Smooth muscle cell (in vitro differentiated cells): Measurements from ENCODE around the gene PRKN. TPM values are rescaled to one million over a fixed set of nuclear protein-coding genes. Genes with fewer than 3 reads are reported as not detected.
A peak's percentile ranks its signal among the peaks of the same experiment; 100 is the strongest.

Experiments used
- DNase-seq: peaks from one replicate; lab custom pipeline; 2025; ENCODE audit not compliant: unreplicated experiment; lab: John Stamatoyannopoulos, UW
- H2AFZ ChIP-seq: fragments of 200-600 bp; sonication (generic); 2 replicates; pipeline ENCODE4 v1.6.0; 2016; ENCODE audit warnings: antibody characterized with exemption, low read depth, mild to moderate bottlenecking
- H3F3A ChIP-seq: fragments of 200-600 bp; sonication (generic); 2 replicates; pipeline ENCODE4 v1.6.0; 2017; ENCODE audit warnings: antibody characterized with exemption, low read depth
- H3K27ac ChIP-seq: fragments of 200-600 bp; sonication (generic); 2 replicates; pipeline ENCODE4 v1.5.1; 2016; ENCODE audit warnings: low read depth, mild to moderate bottlenecking
- H3K27me3 ChIP-seq: fragments of 200-600 bp; sonication (generic); 2 replicates; pipeline ENCODE4 v1.6.1; 2016; ENCODE audit warnings: low read depth, mild to moderate bottlenecking
- H3K36me3 ChIP-seq: fragments of 200-600 bp; sonication (generic); 2 replicates; pipeline ENCODE4 v1.5.1; 2016; ENCODE audit warnings: low read depth
- H3K4me1 ChIP-seq: fragments of 200-600 bp; sonication (generic); 2 replicates; pipeline ENCODE4 v1.5.1; 2016; ENCODE audit warnings: low read depth
- H3K4me2 ChIP-seq: fragments of 200-600 bp; sonication (generic); 2 replicates; pipeline ENCODE4 v1.6.0; 2016; ENCODE audit warnings: mild to moderate bottlenecking
- H3K4me3 ChIP-seq: fragments of 200-600 bp; sonication (generic); 2 replicates; pipeline ENCODE4 v1.5.1; 2016; ENCODE audit warnings: mild to moderate bottlenecking
- H3K79me2 ChIP-seq: fragments of 200-600 bp; sonication (generic); 2 replicates; pipeline ENCODE4 v1.6.0; 2016; ENCODE audit warnings: low read depth, mild to moderate bottlenecking
- H3K9ac ChIP-seq: fragments of 200-600 bp; sonication (generic); 2 replicates; pipeline ENCODE4 v1.6.0; 2016; ENCODE audit warnings: low read depth
- H3K9me3 ChIP-seq: fragments of 200-600 bp; sonication (generic); replicated peaks from 2 replicates; pipeline ENCODE4 v1.5.1; 2016; ENCODE audit warnings: low read depth
- H4K20me1 ChIP-seq: fragments of 200-600 bp; sonication (generic); 2 replicates; pipeline ENCODE4 v1.6.0; 2016; ENCODE audit warnings: low read depth
- WGBS: methylation state at CpG from one replicate; pipeline ENCODE4 v1.1.7; 2016; ENCODE audit warnings: low lambda C conversion rate; 5-methylcytosine and 5-hydroxymethylcytosine counted together
- polyA plus RNA-seq: library from polyadenylated mRNA; unstranded; fragments of >200 nt; fragmentation: Nextera tagmentation; extraction: Ambion mirVana; gene quantifications from 2 replicates; pipeline ENCODE4 v1.2.1, GENCODE V29; 2016
- total RNA-seq: library from RNA; depleted of rRNA; stranded (reverse); fragments of >200 nt; gene quantifications from 2 replicates; pipeline ENCODE4 v1.2.3, GENCODE V29; 2014
- TF ChIP-seq, protein P1 (sequence below): fragments of 200-600 bp; sonication (generic); IDR thresholded peaks from 2 replicates; pipeline ENCODE4 v1.5.1; 2017; ENCODE audit warnings: borderline replicate concordance, mild to moderate bottlenecking, antibody characterized with exemption; ENCODE audit not compliant: insufficient read depth, poor library complexity, severe bottlenecking

PRKN gene
- total and polyA plus RNA-seq, 2 experiments from 2014 or later: 0.81 to 5.1 TPM

DNA sequence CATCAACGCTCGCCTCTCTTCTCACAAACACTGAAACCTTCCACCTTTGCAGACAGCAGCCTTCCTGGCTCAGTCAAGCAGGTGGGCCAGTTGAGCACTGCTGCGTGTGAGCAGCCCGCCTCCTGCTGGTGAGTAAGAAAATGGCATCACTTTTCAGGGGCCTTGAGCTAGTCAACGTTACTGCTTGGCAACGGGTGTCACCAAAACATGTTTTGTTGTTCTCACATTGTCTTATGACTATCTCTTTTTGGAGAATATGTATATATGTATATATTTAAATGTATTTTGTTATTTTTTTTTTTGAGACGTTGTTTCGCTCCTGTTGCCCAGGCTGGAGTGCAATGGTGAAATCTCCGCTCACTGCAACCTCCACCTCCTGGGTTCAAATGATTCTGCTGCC, 1356.7 kb downstream of the PRKN start:
- no peak overlapping the region for H3K4me2 ChIP-seq
- H3K9me3 ChIP-seq: no peaks in the 10 kb centered on the region
- H4K20me1 ChIP-seq: no peaks in the 10 kb centered on the region
- TF ChIP-seq, protein P1, sequence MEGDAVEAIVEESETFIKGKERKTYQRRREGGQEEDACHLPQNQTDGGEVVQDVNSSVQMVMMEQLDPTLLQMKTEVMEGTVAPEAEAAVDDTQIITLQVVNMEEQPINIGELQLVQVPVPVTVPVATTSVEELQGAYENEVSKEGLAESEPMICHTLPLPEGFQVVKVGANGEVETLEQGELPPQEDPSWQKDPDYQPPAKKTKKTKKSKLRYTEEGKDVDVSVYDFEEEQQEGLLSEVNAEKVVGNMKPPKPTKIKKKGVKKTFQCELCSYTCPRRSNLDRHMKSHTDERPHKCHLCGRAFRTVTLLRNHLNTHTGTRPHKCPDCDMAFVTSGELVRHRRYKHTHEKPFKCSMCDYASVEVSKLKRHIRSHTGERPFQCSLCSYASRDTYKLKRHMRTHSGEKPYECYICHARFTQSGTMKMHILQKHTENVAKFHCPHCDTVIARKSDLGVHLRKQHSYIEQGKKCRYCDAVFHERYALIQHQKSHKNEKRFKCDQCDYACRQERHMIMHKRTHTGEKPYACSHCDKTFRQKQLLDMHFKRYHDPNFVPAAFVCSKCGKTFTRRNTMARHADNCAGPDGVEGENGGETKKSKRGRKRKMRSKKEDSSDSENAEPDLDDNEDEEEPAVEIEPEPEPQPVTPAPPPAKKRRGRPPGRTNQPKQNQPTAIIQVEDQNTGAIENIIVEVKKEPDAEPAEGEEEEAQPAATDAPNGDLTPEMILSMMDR: peak; percentile 95
- H3K27ac ChIP-seq: no peak overlapping the region
- no peak overlapping the region for H2AFZ ChIP-seq
- no peaks in the 10 kb centered on the region for H3K36me3 ChIP-seq
- H3K9ac ChIP-seq: no peak overlapping the region
- H3F3A ChIP-seq: no peaks in the 10 kb centered on the region
- WGBS: 36% methylated on average over 9 of the region's 9 CpGs
- no peak for DNase-seq
- H3K79me2 ChIP-seq: no peaks in the 10 kb centered on the region
- no peaks in the 10 kb centered on the region for H3K4me1 ChIP-seq
- H3K27me3 ChIP-seq: no peaks in the 10 kb centered on the region
- H3K4me3 ChIP-seq: no peak overlapping the region

DNA sequence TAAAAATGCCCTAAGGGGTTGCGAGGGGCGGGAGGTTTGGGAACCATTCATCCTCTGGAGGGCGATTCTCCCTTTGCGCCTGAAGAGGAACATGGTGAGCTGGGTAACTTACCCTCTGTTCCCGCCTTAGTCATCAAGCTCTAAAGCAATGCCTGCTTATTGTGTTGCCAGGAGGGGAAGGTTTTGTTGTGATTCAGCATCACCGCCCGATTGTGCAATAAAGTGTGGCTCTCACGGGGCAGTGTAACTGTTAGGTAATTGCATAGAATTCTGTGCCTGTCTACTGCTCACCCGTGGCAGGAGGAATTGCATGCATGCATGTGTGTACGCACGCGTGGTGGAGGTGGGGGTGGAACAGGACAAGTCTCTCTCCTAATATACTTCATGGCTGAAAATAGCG, 1358.2 kb downstream of the PRKN start:
- no peaks in the 10 kb centered on the region for H3F3A ChIP-seq
- no peak overlapping the region for H3K4me2 ChIP-seq
- no peak overlapping the region for H3K9ac ChIP-seq
- H3K9me3 ChIP-seq: no peaks in the 10 kb centered on the region
- H3K36me3 ChIP-seq: no peaks in the 10 kb centered on the region
- no peak overlapping the region for H2AFZ ChIP-seq
- H3K79me2 ChIP-seq: no peaks in the 10 kb centered on the region
- TF ChIP-seq, protein P1: no peak
- H3K27me3 ChIP-seq: no peaks in the 10 kb centered on the region
- no peaks in the 10 kb centered on the region for H4K20me1 ChIP-seq
- 74% methylated on average over 13 of the region's 13 CpGs for WGBS
- H3K27ac ChIP-seq: no peak overlapping the region
- no peak for DNase-seq
- H3K4me1 ChIP-seq: no peaks in the 10 kb centered on the region
- H3K4me3 ChIP-seq: no peak overlapping the region

DNA sequence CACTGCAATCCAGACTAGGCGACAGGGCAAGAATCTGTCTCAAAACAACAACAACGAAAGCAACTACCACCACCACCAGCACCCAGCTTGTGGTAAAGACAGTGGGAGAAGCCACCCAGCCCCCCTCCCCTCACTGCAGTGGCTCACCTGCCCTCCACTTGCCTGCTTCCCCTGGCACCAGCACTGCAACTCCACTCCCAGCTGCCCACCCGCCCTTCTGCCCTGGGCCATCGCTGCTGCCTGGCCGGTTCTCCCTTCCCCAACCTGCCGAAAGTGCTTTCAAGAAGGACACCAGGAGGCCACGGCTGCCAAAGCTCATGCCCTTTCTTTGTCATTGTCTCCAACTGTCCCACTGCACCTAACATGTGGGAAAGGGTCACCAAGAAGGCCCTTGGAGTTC, 1359.1 kb downstream of the PRKN start:
- Histone ChIP-seq H3K27me3 (no peaks in the 10 kb centered on the region), H3K9me3 (peaks cover 1% of the 10 kb centered on the region), H3K27ac (no peak overlapping the region), H3K4me3 (no peak overlapping the region), H4K20me1 (no peaks in the 10 kb centered on the region), H3K36me3 (no peaks in the 10 kb centered on the region), H2AFZ (no peak overlapping the region), H3F3A (no peaks in the 10 kb centered on the region), H3K4me1 (no peaks in the 10 kb centered on the region), H3K4me2 (no peak overlapping the region), H3K9ac (no peak overlapping the region), H3K79me2 (no peaks in the 10 kb centered on the region)
- DNase-seq: no peak
- TF ChIP-seq, protein P1: no peak
- 91% methylated on average over 7 of the region's 7 CpGs for WGBS

DNA sequence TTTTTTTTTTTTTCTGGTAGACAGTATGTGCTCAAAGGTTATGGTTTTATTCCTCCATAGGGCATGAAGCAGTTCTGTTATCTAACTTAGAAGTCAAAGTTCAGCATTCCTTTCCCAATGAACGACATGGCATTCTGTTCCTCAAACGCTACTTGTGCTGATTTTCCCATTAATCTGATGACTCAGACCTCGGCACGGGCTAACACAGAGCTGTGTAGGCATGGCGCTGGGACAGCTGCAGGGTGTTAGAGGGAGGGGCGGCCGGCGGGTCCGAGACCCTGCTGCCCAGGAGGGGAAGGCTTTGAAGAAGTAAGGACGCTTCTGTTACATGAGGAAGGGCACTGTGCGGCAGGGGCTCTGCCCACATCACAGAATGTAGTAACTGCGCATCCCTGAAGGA, 1360.1 kb downstream of the PRKN start:
- DNase-seq: no peak
- H3K27me3 ChIP-seq: no peaks in the 10 kb centered on the region
- no peaks in the 10 kb centered on the region for H3K79me2 ChIP-seq
- H4K20me1 ChIP-seq: no peaks in the 10 kb centered on the region
- no peaks in the 10 kb centered on the region for H3K36me3 ChIP-seq
- H3K4me3 ChIP-seq: no peak overlapping the region
- H3K9me3 ChIP-seq: peaks cover 10% of the 10 kb centered on the region
- no peak overlapping the region for H3K27ac ChIP-seq
- TF ChIP-seq, protein P1: no peak
- no peaks in the 10 kb centered on the region for H3K4me1 ChIP-seq
- whole genome bisulfite sequencing: 65% methylated on average over 12 of the region's 12 CpGs
- H3K4me2 ChIP-seq: no peak overlapping the region
- no peak overlapping the region for H2AFZ ChIP-seq
- H3K9ac ChIP-seq: no peak overlapping the region
- no peaks in the 10 kb centered on the region for H3F3A ChIP-seq
